K562 (cell line): Measurements from ENCODE around the gene ADK.

Experiments used
- ADNP ChIP-seq: fragments of 200-800 bp; sonication (Bioruptor generic); IDR thresholded peaks from 2 replicates; pipeline ENCODE4 v1.6.1; 2016; ENCODE audit warnings: missing genetic modification characterization, missing compliant biosample characterization
- CTCF ChIP-seq, 3 experiments: IDR thresholded peaks in 2 of 3; conservative IDR thresholded peaks in 1 of 3; 2 replicates each; pipeline ENCODE4 v1.5.1; 2011 to 2012; ENCODE audit warnings: low read length in 3 of 3, mild to moderate bottlenecking in 3 of 3, control low read depth in 2 of 3, improper control_type of control experiment in 1 of 3, inconsistent platforms in 1 of 3, low read depth in 1 of 3, mixed read lengths in 1 of 3, moderate library complexity in 1 of 3; ENCODE audit not compliant: insufficient read depth in 2 of 3
- SP2 ChIP-seq: IDR thresholded peaks from 2 replicates; pipeline ENCODE4 v1.6.1; 2011; ENCODE audit warnings: mild to moderate bottlenecking, low read depth, low read length, moderate library complexity; ENCODE audit not compliant: poor library complexity, severe bottlenecking; ENCODE audit errors: extremely low read depth
- STAT5A ChIP-seq: IDR thresholded peaks from 2 replicates; pipeline ENCODE4 v1.6.1; 2012; ENCODE audit warnings: low read length, inconsistent platforms, borderline replicate concordance
- ZNF124 ChIP-seq: sonication (generic); formaldehyde crosslinking; IDR thresholded peaks from 2 replicates; pipeline ENCODE4 v1.8.1; 2022; ENCODE audit warnings: missing genetic modification reagents
- ZNF830 ChIP-seq: fragments of 250-450 bp; sonication (Bioruptor Pico); IDR thresholded peaks from 2 replicates; pipeline ENCODE4 v1.5.0; 2021; ENCODE audit warnings: mild to moderate bottlenecking

- TF ChIP-seq STAT5A: no peak
- TF ChIP-seq ZNF830 (CRISPR knock-in tag): no peak
- TF ChIP-seq SP2: no peak
- TF ChIP-seq CTCF (IDR thresholded peaks at IDR 0.05 in 2 of 3, conservative IDR thresholded peaks at IDR 0.05 in 1 of 3; ENCODE audit: insufficient read depth in 2 of 3, low read depth in 1 of 3, low read length in 3 of 3): no peak
- TF ChIP-seq ZNF124 (CRISPR knock-in tag): no peak
- no peak for TF ChIP-seq ADNP (tag)
Measured at GRCh38 chr10:74556072-74556705, 405.2 kb downstream of the ADK start.
